ENCODE results near the gene PAFAH1B1. TPM values are rescaled to one million over a fixed set of nuclear protein-coding genes. Genes with fewer than 3 reads are reported as not detected.
"Not testable (repeated sequence)": the region's sequence is repeated elsewhere in the genome, so short reads cannot be mapped to it uniquely, and the experiment has no call there.

Gene PAFAH1B1
- total RNA-seq, 1 experiment from 2014 or later = 49.1 TPM

GRCh38 chr17:2672026-2672425, 78.6 kb downstream of the PAFAH1B1 start:
- intact Hi-C loops (cut with micrococcal nuclease) = loop anchor here (10.0 kb wide), 1 partner anchor 157 kb away; the partner anchor contains the start of gene METTL16
- Histone ChIP-seq H3K36me3 (ENCODE audit: low read depth, low read length) (peaks cover 24% of the 10 kb centered on the region; the same call in 1 of the 2 replicates), H3K79me2 (ENCODE audit: low read length) (0 out of 2 replicates have a peak, but pooled peaks cover 4% of the 10 kb centered on the region), H4K20me1 (ENCODE audit: low read length) (no peaks in the 10 kb centered on the region), H3K4me1 (ENCODE audit: insufficient read depth, low read length) (no peaks in the 10 kb centered on the region), H3K27ac (ENCODE audit: low read length) (no peak overlapping the region), H3K9me2 (replicated peaks; ENCODE audit: low read length) (no peaks in the 10 kb centered on the region), H3K27me3 (ENCODE audit: low read length) (no peaks in the 10 kb centered on the region), H3K9me3 (ENCODE audit: low read length) (no peaks in the 10 kb centered on the region), H3K9ac (ENCODE audit: low read length) (no peak overlapping the region), H3K4me3 (ENCODE audit: low read length) (no peak overlapping the region), H2AFZ (ENCODE audit: low read length) (no peak overlapping the region), H3F3A (ENCODE audit: low read length, unreplicated experiment) (no peaks in the 10 kb centered on the region), H3K4me2 (ENCODE audit: low read length) (no peak overlapping the region)
- POLR2A ChIA-PET (ENCODE audit: unreplicated experiment) = interaction anchor here (0.5 kb wide), 1 partner anchor 115 kb away, joined by 3 read pairs; no protein-coding TSS in a partner anchor
- ATAC-seq = no peak
- CTCF ChIA-PET = no interaction called here
- TF ChIP-seq CTCF (conservative IDR thresholded peaks at IDR 0.05; ENCODE audit: low read depth, low read length) (no peak), EZH2phosphoT487 (IDR thresholded peaks at IDR 0.05; ENCODE audit: borderline replicate concordance, low read length) (no peak), EZH2 (IDR thresholded peaks at IDR 0.05; ENCODE audit: low read length, unreplicated experiment) (no peak)
- no peak for DNase-seq
- no TSS peak for BruUV-seq (replicated peaks)

GRCh38 chr17:2679247-2679646, 85.8 kb downstream of the PAFAH1B1 start:
- peaks cover 10% of the 10 kb centered on the region; the same call in 1 of the 2 replicates for H3K36me3 ChIP-seq (ENCODE audit: low read depth, low read length)
- H3K79me2 ChIP-seq (ENCODE audit: low read length); H2AFZ ChIP-seq (ENCODE audit: low read length); H3K9me2 ChIP-seq (replicated peaks; ENCODE audit: low read length); POLR2A ChIA-PET (ENCODE audit: unreplicated experiment); H4K20me1 ChIP-seq (ENCODE audit: low read length); H3K4me3 ChIP-seq (ENCODE audit: low read length); H3K4me1 ChIP-seq (ENCODE audit: insufficient read depth, low read length); H3K9me3 ChIP-seq (ENCODE audit: low read length); H3K4me2 ChIP-seq (ENCODE audit: low read length); CTCF ChIA-PET; DNase-seq; BruUV-seq (replicated peaks); H3F3A ChIP-seq (ENCODE audit: low read length, unreplicated experiment); H3K9ac ChIP-seq (ENCODE audit: low read length); ATAC-seq; H3K27me3 ChIP-seq (ENCODE audit: low read length); H3K27ac ChIP-seq (ENCODE audit: low read length): not testable (repeated sequence)
- intact Hi-C loops (cut with micrococcal nuclease) = loop anchor here (10.0 kb wide), 1 partner anchor 164 kb away; the partner anchor contains the start of gene METTL16

GRCh38 chr17:2680961-2681360, 87.5 kb downstream of the PAFAH1B1 start:
- H3K36me3 ChIP-seq (ENCODE audit: low read depth, low read length) = peaks cover 10% of the 10 kb centered on the region; the same call in 1 of the 2 replicates

More at GRCh38 chr17:2680961-2681360, 87.5 kb downstream of the PAFAH1B1 start:
- ChIA-PET CTCF (no interaction called here), POLR2A (ENCODE audit: unreplicated experiment) (no interaction called here)
- no peak overlapping the region for H3K9ac ChIP-seq (ENCODE audit: low read length)
- DNase-seq (no peak), ATAC-seq (no peak)
- H4K20me1 ChIP-seq (ENCODE audit: low read length) = no peaks in the 10 kb centered on the region
- H3K4me2 ChIP-seq (ENCODE audit: low read length) = no peak overlapping the region
- peaks cover 5% of the 10 kb centered on the region for H3F3A ChIP-seq (ENCODE audit: low read length, unreplicated experiment)
- intact Hi-C loops (cut with micrococcal nuclease) = no loop called here
- no peaks in the 10 kb centered on the region for H3K9me2 ChIP-seq (replicated peaks; ENCODE audit: low read length)
- H3K9me3 ChIP-seq (ENCODE audit: low read length) = no peaks in the 10 kb centered on the region
- 0 out of 2 replicates have a peak, but pooled peaks cover 8% of the 10 kb centered on the region for H3K4me1 ChIP-seq (ENCODE audit: insufficient read depth, low read length)
- BruUV-seq (replicated peaks) = no TSS peak
- H2AFZ ChIP-seq (ENCODE audit: low read length) = no peak overlapping the region
- no peak overlapping the region for H3K27ac ChIP-seq (ENCODE audit: low read length)
- H3K79me2 ChIP-seq (ENCODE audit: low read length) = no peaks in the 10 kb centered on the region
- TF ChIP-seq CTCF (conservative IDR thresholded peaks at IDR 0.05; ENCODE audit: low read depth, low read length) = no peak
- no peak for TF ChIP-seq EZH2 (IDR thresholded peaks at IDR 0.05; ENCODE audit: low read length, unreplicated experiment)
- TF ChIP-seq EZH2phosphoT487 (IDR thresholded peaks at IDR 0.05; ENCODE audit: borderline replicate concordance, low read length) = no peak
- H3K4me3 ChIP-seq (ENCODE audit: low read length) = no peak overlapping the region
- no peaks in the 10 kb centered on the region for H3K27me3 ChIP-seq (ENCODE audit: low read length)

Measured in PC-3 (cell line).